Stimulated activated CD8-positive, alpha-beta memory T cell treated with anti-CD3 and anti-CD28 coated beads, Interleukin-15, amount 100 ng/mL, for 4 hours (primary cell): ENCODE measurements around the gene TP53BP2.
"Not testable (repeated sequence)": the region's sequence is repeated elsewhere in the genome, so short reads cannot be mapped to it uniquely, and the experiment has no call there.

ENCODE experiments used
- DNase-seq, 2 donors: peaks; one replicate each; pipeline ENCODE4 v3.0.0-alpha.2; 2020; ENCODE audit warnings: low read depth in 2 of 2

Gene TP53BP2

DNA sequence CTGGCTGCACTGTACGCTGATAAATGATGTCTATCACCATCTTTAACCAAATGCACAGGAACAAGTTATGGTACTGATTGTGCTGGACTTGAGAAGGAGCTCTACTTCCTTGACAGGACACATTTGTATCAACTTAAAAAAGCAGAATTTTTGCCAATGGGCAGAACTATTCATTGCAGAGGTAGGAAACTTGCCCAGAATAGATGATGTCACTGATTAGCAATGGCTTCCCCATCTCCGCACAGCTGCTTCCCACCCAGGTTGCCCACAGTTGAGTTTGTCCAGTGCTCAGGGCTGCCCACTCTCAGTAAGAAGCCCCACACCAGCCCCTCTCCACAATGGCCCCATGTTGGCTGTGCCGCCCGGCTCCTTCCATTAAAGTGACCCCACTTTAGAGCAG, 100.0 kb downstream of the TP53BP2 start:
- DNase-seq: no peak

GRCh38 chr1:223742856-223743517, 102.8 kb downstream of the TP53BP2 start:
- DNase-seq: no peak

- DNase-seq: no peak
Measured at GRCh38 chr1:223741861-223742260, 103.9 kb downstream of the TP53BP2 start.

GRCh38 chr1:223740038-223740736, 105.6 kb downstream of the TP53BP2 start:
- DNase-seq: not testable (repeated sequence)

DNA sequence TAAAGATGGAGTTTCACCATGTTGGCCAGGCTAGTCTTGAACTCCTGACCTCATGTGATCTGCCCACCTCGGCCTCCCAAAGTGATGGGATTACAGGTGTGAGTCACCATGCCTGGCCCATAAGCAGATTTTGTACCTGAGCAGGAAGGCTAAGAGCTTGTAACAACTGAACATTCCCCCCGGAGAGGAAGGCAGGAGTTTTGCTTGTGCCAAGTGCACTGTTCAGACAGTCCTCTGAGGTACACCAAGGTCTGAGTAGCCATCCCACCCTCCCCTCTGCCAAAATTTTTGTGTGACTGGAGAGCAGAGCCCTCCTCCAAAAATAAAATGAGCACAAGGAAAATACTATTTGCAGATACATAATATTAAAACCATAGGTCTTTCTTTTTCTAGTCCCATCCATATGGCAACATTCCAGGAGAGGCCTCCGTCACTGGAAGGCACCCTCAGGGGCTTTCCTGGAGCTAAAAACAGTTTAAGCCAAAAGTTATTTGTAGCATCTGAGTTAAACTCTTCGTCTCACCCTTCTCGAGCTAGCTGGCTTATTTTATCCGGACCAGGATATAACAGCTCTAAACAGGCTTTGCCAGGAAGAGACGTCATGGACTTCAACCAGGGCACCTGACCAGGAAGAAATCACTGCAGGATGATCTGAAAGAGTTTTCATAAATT, 106.2 kb downstream of the TP53BP2 start:
- no peak for DNase-seq

DNA sequence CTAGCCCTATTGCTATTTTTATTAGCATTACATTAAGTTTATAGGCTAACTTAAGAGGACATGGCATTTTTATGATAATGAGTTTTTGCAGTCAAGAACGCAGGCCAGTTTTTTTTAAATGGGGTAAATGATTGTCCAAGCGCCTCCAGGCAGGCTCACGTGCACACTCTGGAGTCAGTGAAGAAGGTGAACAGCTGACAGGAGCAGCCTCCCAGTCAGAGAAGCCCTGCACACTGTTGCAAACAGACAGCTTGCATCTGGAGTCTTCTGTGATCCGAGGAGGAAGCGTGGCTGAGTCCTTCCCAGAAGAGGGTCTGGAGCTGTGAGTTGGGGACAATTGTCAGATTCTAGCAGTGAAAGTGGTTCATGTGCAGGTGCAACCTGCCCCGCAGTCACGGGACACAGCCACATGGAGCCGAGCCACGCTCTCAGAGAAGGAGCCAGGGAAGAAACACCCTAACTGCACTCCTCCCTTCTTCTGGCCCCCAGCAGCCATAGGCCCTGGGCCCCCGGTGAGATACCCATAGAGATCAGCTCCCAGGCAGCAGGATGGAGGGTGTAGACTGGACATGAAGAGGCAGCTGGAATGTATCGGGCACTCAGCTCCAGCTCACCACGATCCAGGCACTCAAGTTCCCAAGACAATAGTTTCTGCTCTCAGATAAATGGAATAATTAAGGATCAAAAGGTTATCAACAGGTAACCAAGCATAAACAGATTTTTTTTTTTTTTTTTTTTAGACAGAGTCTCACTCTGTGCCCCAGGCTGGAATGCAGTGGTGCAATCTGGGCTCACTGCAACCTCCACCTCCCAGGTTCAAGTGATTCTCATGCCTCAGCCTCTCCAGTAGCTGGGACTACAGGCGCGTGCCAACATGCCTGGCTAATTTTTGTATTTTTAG, 107.0 kb downstream of the TP53BP2 start:
- DNase-seq: no peak

DNA sequence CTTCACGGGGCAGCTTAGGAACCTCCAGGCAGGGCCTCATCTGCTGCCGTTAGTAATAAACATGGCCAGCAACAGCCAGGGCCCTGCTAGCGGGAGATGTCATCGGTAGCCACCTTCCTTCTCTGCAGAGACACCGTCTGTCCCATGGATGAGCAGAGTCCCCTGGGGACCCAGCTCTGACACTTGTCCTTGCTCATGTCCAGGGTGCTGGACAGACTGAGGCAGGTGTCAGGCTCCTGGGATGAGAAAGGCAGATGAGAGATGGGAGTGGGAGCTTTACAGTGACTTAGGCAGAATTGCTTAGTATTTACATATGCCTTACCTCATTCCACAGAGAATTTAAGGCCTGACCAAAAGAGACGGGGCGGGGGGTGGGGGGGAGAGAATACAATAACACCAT, 108.4 kb downstream of the TP53BP2 start:
- no peak for DNase-seq

DNA sequence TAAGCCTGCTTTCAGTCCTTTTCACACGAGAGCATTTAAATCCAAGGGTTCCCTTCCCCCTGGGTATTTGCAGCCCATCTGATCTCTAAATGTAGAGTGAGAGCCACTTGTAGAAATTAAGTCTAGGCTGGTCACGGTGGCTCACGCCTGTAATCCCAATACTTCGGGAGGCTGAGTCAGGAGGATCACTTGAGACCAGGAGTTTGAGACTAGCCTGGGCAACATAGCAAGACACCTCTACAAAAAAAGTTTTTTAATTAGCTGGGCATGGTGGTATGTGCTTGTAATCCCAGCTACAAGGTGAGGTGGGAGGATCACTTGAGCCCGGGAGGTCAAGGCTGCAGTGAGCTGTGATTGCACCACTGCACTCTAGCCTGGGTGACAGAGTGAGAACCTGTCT, 109.1 kb downstream of the TP53BP2 start:
- DNase-seq: not testable (repeated sequence)

- no peak for DNase-seq
Measured at GRCh38 chr1:223733898-223734852, 111.6 kb downstream of the TP53BP2 start.

DNA sequence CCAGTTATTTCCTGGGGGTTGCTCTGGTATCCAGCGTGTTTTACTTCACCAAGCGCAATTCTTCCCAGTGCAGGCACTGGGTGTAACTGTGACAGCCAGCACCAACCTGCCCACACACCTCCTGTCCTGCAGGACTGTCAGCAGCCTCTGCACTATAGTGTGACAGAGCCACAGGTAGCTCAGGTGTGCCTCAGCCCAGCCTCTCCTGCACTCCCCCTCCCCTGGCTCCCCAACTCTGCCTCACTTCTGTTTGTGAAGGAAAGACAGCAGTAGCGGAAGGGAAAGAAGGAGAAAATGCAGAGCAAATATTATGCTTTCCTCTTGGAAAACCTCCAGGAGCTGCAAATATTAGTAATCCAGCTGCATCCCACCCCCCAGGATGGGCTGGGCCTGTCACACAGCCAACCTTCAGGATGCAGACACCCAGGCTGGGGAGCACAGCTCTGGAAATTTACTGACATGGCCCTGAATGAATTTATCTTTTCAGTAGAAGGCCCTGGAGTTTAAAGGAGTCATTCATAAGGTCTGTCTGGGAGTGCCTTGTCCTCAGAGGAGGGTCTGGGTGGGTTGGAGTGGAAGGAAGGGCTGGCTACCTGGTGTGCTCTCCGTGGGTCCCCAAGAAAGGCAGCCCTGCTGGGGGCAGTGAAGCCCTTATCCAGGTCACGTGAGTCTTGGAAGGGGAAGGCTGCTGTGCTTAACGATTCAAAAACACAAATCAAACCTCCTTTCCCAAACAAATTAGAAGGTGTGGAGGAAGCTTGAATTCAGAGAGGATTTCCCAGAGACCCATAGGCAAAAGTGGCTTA, 112.6 kb downstream of the TP53BP2 start:
- no peak for DNase-seq

- no peak for DNase-seq
Measured at GRCh38 chr1:223731133-223731770, 114.5 kb downstream of the TP53BP2 start.

GRCh38 chr1:223730479-223731132, 115.1 kb downstream of the TP53BP2 start:
- DNase-seq: no peak

DNA sequence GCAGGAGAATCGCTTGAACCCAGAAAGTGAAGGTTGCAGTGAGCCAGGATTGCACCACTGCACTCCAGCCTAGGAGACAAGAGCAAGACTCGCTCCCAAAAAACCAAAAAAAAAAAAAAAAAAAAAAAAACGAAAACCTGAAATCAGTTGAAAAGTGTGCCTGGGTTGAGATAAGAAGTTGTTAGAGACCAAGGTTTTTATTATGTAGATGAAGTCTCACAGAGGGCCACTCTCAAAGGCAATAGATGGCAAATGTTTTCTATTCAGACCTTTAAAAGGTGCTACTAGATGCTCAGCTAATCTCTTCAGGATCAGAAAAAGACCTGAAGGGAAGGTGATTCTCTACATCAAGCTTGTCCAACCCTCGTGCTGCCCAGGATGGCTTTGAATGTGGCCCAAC, 115.8 kb downstream of the TP53BP2 start:
- DNase-seq: no peak
